Rectal smooth muscle tissue (tissue), 1 donor: ENCODE data around the gene IFT52.

Source experiments
- H3K27ac ChIP-seq: one replicate; pipeline ENCODE4 v1.7.0; 2013; ENCODE audit warnings: low read depth, low read length, inconsistent platforms
- H3K27me3 ChIP-seq: one replicate; pipeline ENCODE4 v1.7.0; 2013; ENCODE audit warnings: low read length; ENCODE audit not compliant: control insufficient read depth, insufficient read depth
- H3K36me3 ChIP-seq: one replicate; pipeline ENCODE4 v1.7.0; 2013; ENCODE audit warnings: low read length; ENCODE audit not compliant: control insufficient read depth, insufficient read depth
- H3K4me1 ChIP-seq: one replicate; pipeline ENCODE4 v1.7.0; 2013; ENCODE audit warnings: low read length; ENCODE audit not compliant: control insufficient read depth, insufficient read depth
- H3K4me3 ChIP-seq: one replicate; pipeline ENCODE4 v1.7.0; 2013; ENCODE audit warnings: low read length
- H3K9ac ChIP-seq: one replicate; pipeline ENCODE4 v1.7.0; 2013; ENCODE audit warnings: low read length

IFT52 gene

DNA sequence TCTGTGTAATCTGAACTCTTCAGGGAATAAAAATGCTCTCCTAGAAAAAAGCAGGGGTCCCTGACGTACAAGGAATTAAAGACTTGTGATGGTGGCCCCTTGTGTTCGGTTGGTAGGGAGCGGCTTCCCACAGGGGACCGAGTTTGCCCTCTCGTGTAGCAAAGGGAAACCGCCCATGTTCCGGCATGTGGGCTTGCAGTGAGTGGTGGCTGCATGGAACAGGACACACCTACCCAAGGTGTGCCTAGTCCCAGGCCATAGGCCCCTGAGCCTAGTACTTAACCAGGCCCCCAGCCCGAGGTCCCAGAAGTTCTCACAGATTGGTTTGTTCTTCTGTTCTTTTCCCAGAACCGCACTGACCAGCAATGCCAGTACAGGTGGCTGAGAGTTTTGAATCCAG is 91.7 kb downstream of the IFT52 start:
- H3K9ac ChIP-seq: no peak overlapping the region
- H3K4me3 ChIP-seq: no peak overlapping the region
- H3K27ac ChIP-seq: no peak overlapping the region
- H3K4me1 ChIP-seq: no peaks in the 10 kb centered on the region
- no peaks in the 10 kb centered on the region for H3K36me3 ChIP-seq
- H3K27me3 ChIP-seq: no peaks in the 10 kb centered on the region

DNA sequence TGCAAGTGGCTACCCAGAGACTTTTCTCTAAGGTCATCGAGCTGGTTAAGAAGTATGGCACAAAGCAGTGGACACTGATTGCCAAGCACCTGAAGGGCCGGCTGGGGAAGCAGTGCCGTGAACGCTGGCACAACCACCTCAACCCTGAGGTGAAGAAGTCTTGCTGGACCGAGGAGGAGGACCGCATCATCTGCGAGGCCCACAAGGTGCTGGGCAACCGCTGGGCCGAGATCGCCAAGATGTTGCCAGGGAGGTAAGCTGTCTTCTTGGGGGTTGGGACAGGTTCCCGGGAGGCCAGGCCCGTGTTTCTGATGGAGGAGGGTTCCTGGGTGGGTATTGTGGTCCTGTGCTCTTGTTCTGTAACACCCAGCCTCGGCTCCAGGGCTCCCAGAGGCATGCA is 96.1 kb downstream of the IFT52 start:
- H3K36me3 ChIP-seq: no peaks in the 10 kb centered on the region
- no peak overlapping the region for H3K27ac ChIP-seq
- no peak overlapping the region for H3K9ac ChIP-seq
- H3K27me3 ChIP-seq: no peaks in the 10 kb centered on the region
- no peaks in the 10 kb centered on the region for H3K4me1 ChIP-seq
- no peak overlapping the region for H3K4me3 ChIP-seq

DNA sequence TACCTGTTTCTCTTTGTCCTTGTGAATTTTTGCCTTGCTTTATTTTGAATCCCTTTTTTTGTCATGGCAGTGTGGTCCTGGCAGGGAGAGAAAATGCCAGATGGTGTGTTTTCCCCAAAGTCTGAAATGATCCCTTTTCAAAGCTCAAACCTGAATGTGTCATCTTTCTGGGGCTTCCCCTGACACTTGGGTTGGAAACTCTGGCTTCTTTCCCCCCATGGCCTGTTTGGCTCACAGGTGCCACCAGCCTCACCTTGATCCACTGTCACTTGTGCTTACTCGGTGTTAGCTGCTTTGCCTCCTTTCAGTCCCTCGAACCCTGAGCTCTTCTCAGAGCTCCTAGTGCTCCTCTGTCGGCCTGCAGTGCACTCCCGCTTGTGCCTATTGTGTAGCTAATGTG is 98.4 kb downstream of the IFT52 start:
- Histone ChIP-seq H3K9ac (no peak overlapping the region), H3K27me3 (no peaks in the 10 kb centered on the region), H3K4me3 (no peak overlapping the region), H3K4me1 (no peaks in the 10 kb centered on the region), H3K27ac (no peak overlapping the region), H3K36me3 (no peaks in the 10 kb centered on the region)

DNA sequence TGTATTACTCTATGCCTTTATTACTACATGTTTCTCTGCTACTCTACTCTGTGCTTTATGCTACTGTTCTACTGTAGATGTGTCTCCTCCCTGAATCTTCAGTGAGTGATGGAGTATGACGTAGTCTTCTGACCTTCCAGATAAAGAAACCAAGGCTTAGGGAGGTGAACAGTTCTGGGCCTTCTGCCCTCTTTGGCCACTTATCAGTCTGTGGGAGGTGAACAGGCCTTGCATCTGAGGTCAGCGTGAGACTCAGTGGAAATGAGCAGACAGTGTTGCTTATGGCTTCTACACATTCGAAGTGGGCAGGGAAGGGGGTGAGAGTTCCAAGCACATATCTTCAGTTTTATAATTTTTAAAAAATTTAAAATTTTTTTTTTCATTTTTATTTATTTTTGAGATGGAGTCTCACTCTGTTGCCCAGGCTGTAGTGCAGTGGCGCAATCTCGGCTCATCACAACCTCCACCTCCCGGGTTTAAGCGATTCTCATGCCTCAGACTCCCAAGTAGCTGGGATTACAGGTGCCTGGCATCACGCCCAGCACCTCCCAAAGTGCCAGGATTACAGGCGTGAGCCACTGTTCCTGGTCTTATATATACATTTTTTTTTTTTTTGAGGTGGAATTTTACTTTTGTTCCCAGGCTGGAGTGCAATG is 100.3 kb downstream of the IFT52 start:
- Histone ChIP-seq H3K4me1 (no peaks in the 10 kb centered on the region), H3K27me3 (no peaks in the 10 kb centered on the region), H3K27ac (no peak overlapping the region), H3K36me3 (no peaks in the 10 kb centered on the region), H3K9ac (no peak overlapping the region), H3K4me3 (no peak overlapping the region)

DNA sequence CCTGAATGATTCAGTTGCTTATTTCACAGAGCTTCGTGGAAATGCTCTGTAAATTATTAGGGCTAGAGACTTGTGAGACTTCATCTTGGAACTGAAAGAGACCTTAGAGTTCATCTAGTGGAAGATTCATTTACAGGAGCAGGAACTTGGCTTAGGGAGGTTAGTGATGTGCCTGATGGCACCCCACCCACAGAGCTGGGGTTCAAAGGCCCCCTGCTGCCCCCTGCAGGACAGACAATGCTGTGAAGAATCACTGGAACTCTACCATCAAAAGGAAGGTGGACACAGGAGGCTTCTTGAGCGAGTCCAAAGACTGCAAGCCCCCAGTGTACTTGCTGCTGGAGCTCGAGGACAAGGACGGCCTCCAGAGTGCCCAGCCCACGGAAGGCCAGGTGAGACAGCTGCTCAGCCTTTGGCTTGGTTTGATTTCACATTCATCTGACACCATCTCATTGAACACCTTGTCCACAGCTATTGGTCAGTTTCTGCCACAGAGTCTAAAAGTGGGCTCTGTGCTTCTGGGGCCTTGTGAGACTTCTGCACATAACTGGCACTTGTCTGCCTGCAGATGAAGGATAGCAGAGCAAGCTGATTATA is 101.3 kb downstream of the IFT52 start:
- Histone ChIP-seq H3K27me3 (no peaks in the 10 kb centered on the region), H3K4me3 (no peak overlapping the region), H3K4me1 (no peaks in the 10 kb centered on the region), H3K9ac (no peak overlapping the region), H3K27ac (no peak overlapping the region), H3K36me3 (no peaks in the 10 kb centered on the region)

DNA sequence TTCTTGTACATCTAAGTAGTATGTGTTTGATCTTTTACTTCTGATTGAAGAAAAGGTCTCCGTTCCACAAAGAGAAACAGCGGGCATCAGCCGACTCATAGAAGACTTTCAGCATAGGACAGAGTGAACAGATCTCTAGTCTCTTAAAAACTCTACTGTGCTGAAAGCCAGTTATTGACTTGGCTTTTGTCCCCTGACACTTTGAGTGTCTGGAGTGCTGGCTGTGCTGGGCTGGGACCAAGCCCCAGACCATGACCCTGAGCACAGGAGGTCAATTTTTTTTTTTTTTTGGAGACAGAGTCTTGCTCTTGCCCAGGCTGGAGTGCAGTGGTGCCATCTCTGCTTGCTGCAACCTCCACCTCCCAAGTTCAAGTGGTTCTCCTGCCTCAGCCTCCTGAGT is 104.0 kb downstream of the IFT52 start:
- Histone ChIP-seq H3K9ac (no peak overlapping the region), H3K36me3 (no peaks in the 10 kb centered on the region), H3K27ac (no peak overlapping the region), H3K27me3 (no peaks in the 10 kb centered on the region), H3K4me3 (no peak overlapping the region), H3K4me1 (no peaks in the 10 kb centered on the region)

DNA sequence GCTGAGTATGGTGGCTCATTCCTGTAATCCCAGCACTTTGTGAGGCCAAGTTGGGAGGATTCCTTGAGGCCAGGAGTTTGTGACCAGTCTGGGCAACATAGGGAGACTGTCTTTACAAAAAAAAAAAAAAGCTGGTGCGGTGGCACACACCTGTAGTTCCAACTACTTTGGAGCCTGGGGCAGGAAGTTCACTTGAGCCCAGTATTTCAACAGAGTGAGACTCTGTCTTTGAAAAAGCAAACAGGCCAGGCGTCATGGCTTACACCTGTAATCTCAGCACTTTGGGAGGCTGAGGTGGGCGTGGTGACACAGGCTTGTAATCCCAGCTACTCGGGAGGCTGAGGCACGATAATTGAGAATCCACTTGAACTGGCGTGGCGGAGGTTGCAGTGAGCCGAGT is 104.8 kb downstream of the IFT52 start:
- Histone ChIP-seq H3K36me3 (no peaks in the 10 kb centered on the region), H3K4me3 (no peak overlapping the region), H3K4me1 (no peaks in the 10 kb centered on the region), H3K27me3 (no peaks in the 10 kb centered on the region), H3K27ac (no peak overlapping the region), H3K9ac (no peak overlapping the region)
